ENCODE data around the gene SLCO4A1. TPM values are rescaled to one million over a fixed set of nuclear protein-coding genes. Genes with fewer than 3 reads are reported as not detected.

The SLCO4A1 gene
- total RNA-seq, 4 donors from 2014 or later: 26.1 to 67.4 (median 55.6) TPM

GRCh38 chr20:62719250-62719935, 77.1 kb downstream of the SLCO4A1 start:
- TF ChIP-seq CTCF (IDR thresholded peaks at IDR 0.05): no peak
- no peak for DNase-seq (ENCODE audit: low spot score)
- ATAC-seq (ENCODE audit: low FRiP score): no peak

Other genes with a start within 250 kb of the SLCO4A1 start
- gene CABLES2, start 235.2 kb upstream of the SLCO4A1 start, total RNA-seq: 1 to 10 TPM; 1.5 to 2.8 (median 2.5) TPM
- not detected for gene RBBP8NL, start 215.0 kb upstream of the SLCO4A1 start, total RNA-seq
- gene GATA5, start 166.5 kb upstream of the SLCO4A1 start, total RNA-seq: 1 to 10 TPM; 1.3 to 3.7 (median 1.7) TPM
- under 1 TPM in 2 of 4 donors, not detected in 2; 0.24 to 0.25 TPM for gene NTSR1, start 66.3 kb downstream of the SLCO4A1 start, total RNA-seq
- 10 to 100 TPM in 2 of 4 donors, 1 to 10 TPM in 2; 8.0 to 10.4 (median 9.1) TPM for gene MRGBP, start 154.0 kb downstream of the SLCO4A1 start, total RNA-seq
- gene OGFR, start 162.3 kb downstream of the SLCO4A1 start, total RNA-seq: 10 to 100 TPM; 34.0 to 84.2 (median 52.8) TPM
- 1 to 10 TPM; 2.3 to 6.3 (median 3.6) TPM for gene COL9A3, start 174.5 kb downstream of the SLCO4A1 start, total RNA-seq
- 1 to 10 TPM; 6.1 to 7.7 (median 6.3) TPM for gene TCFL5, start 219.3 kb downstream of the SLCO4A1 start, total RNA-seq

Measured in omental fat pad (tissue), 4 donors.